IMR-90 (cell line): Measurements from ENCODE around the gene CDC25A. TPM values are rescaled to one million over a fixed set of nuclear protein-coding genes. Genes with fewer than 3 reads are reported as not detected.

Source experiments
- ATAC-seq: fragments of 200-7000 bp; cut with Tn5 transposase; 2 replicates; pipeline ENCODE4 v1.9.1; 2020; ENCODE audit warnings: low read depth, mild to moderate bottlenecking, moderate library complexity
- BruUV-seq: library from RNA; stranded (reverse); fragments of 400-500 nt; replicated peaks from 2 replicates; lab custom pipeline; 2021; lab: Mats Ljungman, UMichigan
- CTCF ChIA-PET: fragments of 300-600 bp; formaldehyde crosslinking; extraction: SDS; loops from one replicate; lab custom pipeline; 2021; ENCODE audit warnings: antibody characterized with exemption; lab: Yijun Ruan, JAX
- POLR2A ChIA-PET: fragments of 300-600 bp; sonication (Branson Sonifier 250); formaldehyde crosslinking; loops from one replicate; lab custom pipeline; 2022; ENCODE audit warnings: antibody characterized with exemption; ENCODE audit not compliant: unreplicated experiment; lab: Charles Lee
- DNase-seq: peaks from one replicate; pipeline ENCODE4 v3.0.0; 2013
- H2AFZ ChIP-seq: replicated peaks from 2 replicates; pipeline ENCODE3; 2013; ENCODE audit warnings: low read length, mild to moderate bottlenecking; ENCODE audit not compliant: poor library complexity
- H2AK5ac ChIP-seq: 2 replicates; pipeline ENCODE4 v1.6.1; 2013; ENCODE audit warnings: low read depth, low read length, inconsistent platforms
- H2AK9ac ChIP-seq: replicated peaks from 2 replicates; pipeline ENCODE3; 2013; ENCODE audit warnings: mild to moderate bottlenecking, low read depth, low read length, moderate library complexity; ENCODE audit not compliant: poor library complexity
- H2BK120ac ChIP-seq: 2 replicates; pipeline ENCODE4 v1.6.1; 2013; ENCODE audit warnings: low read depth, low read length, inconsistent platforms
- H2BK15ac ChIP-seq: 3 replicates; pipeline ENCODE4 v1.6.1; 2013; ENCODE audit warnings: low read depth, low read length, inconsistent platforms
- H2BK20ac ChIP-seq: 2 replicates; pipeline ENCODE4 v1.6.1; 2013; ENCODE audit warnings: low read depth, mild to moderate bottlenecking, inconsistent platforms, low read length, moderate library complexity
- H2BK5ac ChIP-seq: 2 replicates; pipeline ENCODE4 v1.6.1; 2013; ENCODE audit warnings: mild to moderate bottlenecking, low read depth, low read length, inconsistent platforms; ENCODE audit not compliant: poor library complexity, severe bottlenecking
- H3K14ac ChIP-seq: replicated peaks from 2 replicates; pipeline ENCODE4 v1.6.1; 2013; ENCODE audit warnings: low read depth, low read length, inconsistent platforms
- H3K18ac ChIP-seq: 2 replicates; pipeline ENCODE4 v1.6.1; 2013; ENCODE audit warnings: low read depth, low read length, control low read depth
- H3K23ac ChIP-seq: 2 replicates; pipeline ENCODE4 v1.6.1; 2013; ENCODE audit warnings: low read depth, low read length, inconsistent platforms
- H3K27ac ChIP-seq: 2 replicates; pipeline ENCODE4 v1.5.1; 2013; ENCODE audit warnings: mild to moderate bottlenecking, control low read depth, low read length; ENCODE audit not compliant: insufficient read depth
- H3K27me3 ChIP-seq: 2 replicates; pipeline ENCODE4 v1.6.1; 2013; ENCODE audit warnings: low read length; ENCODE audit not compliant: control insufficient read depth, insufficient read depth
- H3K36me3 ChIP-seq: 2 replicates; pipeline ENCODE4 v1.6.1; 2013; ENCODE audit warnings: low read length, mixed read lengths; ENCODE audit not compliant: control insufficient read depth, insufficient read depth
- H3K4ac ChIP-seq: 2 replicates; pipeline ENCODE4 v1.6.1; 2013; ENCODE audit warnings: low read depth, low read length, inconsistent platforms
- H3K4me1 ChIP-seq: 2 replicates; pipeline ENCODE4 v1.6.1; 2013; ENCODE audit warnings: low read length, mixed read lengths; ENCODE audit not compliant: control insufficient read depth, insufficient read depth
- H3K4me2 ChIP-seq: 2 replicates; pipeline ENCODE4 v1.6.1; 2013; ENCODE audit warnings: low read depth, mild to moderate bottlenecking, control low read depth, low read length, moderate library complexity
- H3K4me3 ChIP-seq: 2 replicates; pipeline ENCODE4 v1.5.1; 2013; ENCODE audit warnings: low read depth, mild to moderate bottlenecking, control low read depth, low read length, moderate library complexity; ENCODE audit not compliant: insufficient read depth
- H3K56ac ChIP-seq: 2 replicates; pipeline ENCODE4 v1.6.1; 2013; ENCODE audit warnings: low read length, inconsistent platforms; ENCODE audit not compliant: insufficient read depth; ENCODE audit errors: extremely low read depth
- H3K79me1 ChIP-seq, 2 experiments: 2 replicates each; pipeline ENCODE4 v1.6.1; 2013; ENCODE audit warnings: low read length in 2 of 2, inconsistent platforms in 1 of 2, low read depth in 1 of 2
- H3K9ac ChIP-seq: 2 replicates; pipeline ENCODE4 v1.6.1; 2013; ENCODE audit warnings: low read depth, low read length, control low read depth
- H3K9me1 ChIP-seq: 2 replicates; pipeline ENCODE4 v1.6.1; 2013; ENCODE audit warnings: low read length, inconsistent platforms; ENCODE audit not compliant: insufficient read depth
- H3K9me3 ChIP-seq: 2 replicates; pipeline ENCODE4 v1.6.1; 2013; ENCODE audit warnings: low read length; ENCODE audit not compliant: control insufficient read depth, insufficient read depth
- H4K20me1 ChIP-seq: 2 replicates; pipeline ENCODE4 v1.6.1; 2013; ENCODE audit warnings: low read length, inconsistent platforms; ENCODE audit not compliant: insufficient read depth
- H4K5ac ChIP-seq: 2 replicates; pipeline ENCODE4 v1.6.1; 2013; ENCODE audit warnings: mild to moderate bottlenecking, low read depth, low read length, control low read depth
- H4K8ac ChIP-seq, 2 experiments: 2 replicates each; pipeline ENCODE4 v1.6.1; 2013; ENCODE audit warnings: low read depth in 2 of 2, low read length in 2 of 2, control low read depth in 1 of 2, inconsistent platforms in 1 of 2
- H4K91ac ChIP-seq: 2 replicates; pipeline ENCODE4 v1.6.1; 2013; ENCODE audit warnings: low read depth, low read length, inconsistent platforms; ENCODE audit not compliant: insufficient read depth
- BHLHE40 ChIP-seq: fragments of 150-350 bp; IDR thresholded peaks from 2 replicates; pipeline ENCODE4 v1.6.1; 2016; ENCODE audit warnings: mild to moderate bottlenecking, low read depth, low read length
- MAZ ChIP-seq: IDR thresholded peaks from 2 replicates; pipeline ENCODE4 v1.6.1; 2012; ENCODE audit warnings: low read depth, mild to moderate bottlenecking, low read length, improper control_type of control experiment, moderate library complexity, borderline replicate concordance
- RFX5 ChIP-seq: IDR thresholded peaks from 2 replicates; pipeline ENCODE4 v1.8.0; 2012; ENCODE audit warnings: low read depth, mild to moderate bottlenecking, low read length, moderate library complexity
- WGBS, 2 experiments: methylation state at CpG; one replicate each; pipeline versions ENCODE4 v1.1.5 to v1.1.7; 2013; ENCODE audit warnings: missing lambda C conversion rate in 2 of 2; ENCODE audit not compliant: insufficient read length in 1 of 2; ENCODE audit errors: extremely low coverage in 2 of 2; 5-methylcytosine and 5-hydroxymethylcytosine counted together
- dilution Hi-C: fragments of 300-500 bp; cut with HindIII; formaldehyde crosslinking; loops from one replicate; pipeline ENCODE4 v1.14.3; 2018; ENCODE audit warnings: low sequenced_read_pairs; ENCODE audit not compliant: unreplicated experiment
- in situ Hi-C: fragments of 300-500 bp; cut with MboI; formaldehyde crosslinking; loops from 3 replicates; pipeline ENCODE4 v1.14.3; 2019; ENCODE audit warnings: low sequenced_read_pairs, inconsistent platforms, mixed read lengths
- intact Hi-C: fragments of 100-400 bp; cut with micrococcal nuclease; formaldehyde crosslinking; loops from 2 replicates; pipeline ENCODE4 v1.10.0; 2022
- polyA plus RNA-seq, 3 experiments: library from polyadenylated mRNA; depleted of rRNA; stranded (reverse); fragments of >200 nt; gene quantifications; 2 replicates each; pipeline ENCODE4 v1.2.3, GENCODE V29; 2012; ENCODE audit warnings: low replicate concordance in 1 of 3
- total RNA-seq: library from RNA; depleted of rRNA; stranded (reverse); fragments of >200 nt; gene quantifications from 2 replicates; pipeline ENCODE4 v1.2.3, GENCODE V29; 2012
- TF ChIP-seq, protein P1 (sequence below): conservative IDR thresholded peaks from 2 replicates; pipeline ENCODE4 v1.5.1; 2012; ENCODE audit warnings: mild to moderate bottlenecking, low read depth, low read length, improper control_type of control experiment

The CDC25A gene
- total and polyA plus RNA-seq, 2 of the 4 experiments (the other 2 are of a cell fraction): 4.2 to 10.6 TPM

DNA sequence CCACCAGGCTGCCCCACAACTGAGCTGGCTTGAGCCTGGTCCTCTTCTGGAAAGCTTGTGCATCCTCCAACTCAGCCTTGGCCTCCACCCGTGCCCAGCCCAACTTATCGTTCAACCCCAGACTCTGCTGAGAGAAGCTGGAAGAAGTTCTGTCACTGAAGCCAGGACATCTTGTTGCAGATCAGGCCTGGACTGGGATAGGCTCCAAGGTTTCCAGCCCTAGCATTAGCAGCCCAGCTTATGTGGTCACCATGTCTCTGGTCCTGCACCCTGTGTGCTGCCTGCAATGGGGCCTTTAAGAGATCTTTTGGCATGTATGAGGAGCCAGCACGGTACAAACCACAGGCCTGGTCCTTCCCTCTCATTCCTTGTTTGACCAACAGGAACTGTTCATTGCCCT is 19.9 kb upstream of the CDC25A start:
- CTCF ChIA-PET: no interaction called here
- H3K4me3 ChIP-seq: no peak overlapping the region
- no peaks in the 10 kb centered on the region for H3K79me1 ChIP-seq
- TF ChIP-seq, protein P1, sequence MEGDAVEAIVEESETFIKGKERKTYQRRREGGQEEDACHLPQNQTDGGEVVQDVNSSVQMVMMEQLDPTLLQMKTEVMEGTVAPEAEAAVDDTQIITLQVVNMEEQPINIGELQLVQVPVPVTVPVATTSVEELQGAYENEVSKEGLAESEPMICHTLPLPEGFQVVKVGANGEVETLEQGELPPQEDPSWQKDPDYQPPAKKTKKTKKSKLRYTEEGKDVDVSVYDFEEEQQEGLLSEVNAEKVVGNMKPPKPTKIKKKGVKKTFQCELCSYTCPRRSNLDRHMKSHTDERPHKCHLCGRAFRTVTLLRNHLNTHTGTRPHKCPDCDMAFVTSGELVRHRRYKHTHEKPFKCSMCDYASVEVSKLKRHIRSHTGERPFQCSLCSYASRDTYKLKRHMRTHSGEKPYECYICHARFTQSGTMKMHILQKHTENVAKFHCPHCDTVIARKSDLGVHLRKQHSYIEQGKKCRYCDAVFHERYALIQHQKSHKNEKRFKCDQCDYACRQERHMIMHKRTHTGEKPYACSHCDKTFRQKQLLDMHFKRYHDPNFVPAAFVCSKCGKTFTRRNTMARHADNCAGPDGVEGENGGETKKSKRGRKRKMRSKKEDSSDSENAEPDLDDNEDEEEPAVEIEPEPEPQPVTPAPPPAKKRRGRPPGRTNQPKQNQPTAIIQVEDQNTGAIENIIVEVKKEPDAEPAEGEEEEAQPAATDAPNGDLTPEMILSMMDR: no peak
- TF ChIP-seq BHLHE40 (no peak), RFX5 (no peak), MAZ (no peak)
- no peak overlapping the region for H2AK9ac ChIP-seq
- in situ Hi-C loops: no loop called here
- H3K27me3 ChIP-seq: peaks cover 13% of the 10 kb centered on the region
- H2BK20ac ChIP-seq: no peak overlapping the region
- H2BK120ac ChIP-seq: no peak overlapping the region
- H2BK5ac ChIP-seq: no peak overlapping the region
- POLR2A ChIA-PET: no interaction called here
- DNase-seq (no peak), ATAC-seq (no peak)
- dilution Hi-C loops: no loop called here
- H4K91ac ChIP-seq: no peak overlapping the region
- WGBS, 2 experiments: no CpG with 5 or more reads among the region's 3 CpGs
- no peaks in the 10 kb centered on the region for H3K9me1 ChIP-seq
- H4K20me1 ChIP-seq: no peaks in the 10 kb centered on the region
- no peaks in the 10 kb centered on the region for H3K36me3 ChIP-seq
- H3K18ac ChIP-seq: no peak overlapping the region
- H3K56ac ChIP-seq: no peak overlapping the region
- H3K23ac ChIP-seq: no peak overlapping the region
- no TSS peak for BruUV-seq
- H3K9ac ChIP-seq: no peak overlapping the region
- H3K9me3 ChIP-seq: no peaks in the 10 kb centered on the region
- H3K4ac ChIP-seq: no peak overlapping the region
- no peak overlapping the region for H3K14ac ChIP-seq
- no peak overlapping the region for H3K4me2 ChIP-seq
- no peak overlapping the region for H2BK15ac ChIP-seq
- H3K4me1 ChIP-seq: no peaks in the 10 kb centered on the region
- H4K5ac ChIP-seq: no peak overlapping the region
- intact Hi-C loops: no loop called here
- H2AFZ ChIP-seq: no peak overlapping the region
- H2AK5ac ChIP-seq: no peak overlapping the region
- no peak overlapping the region for H3K27ac ChIP-seq
- no peak overlapping the region for H4K8ac ChIP-seq
